Measurements from ENCODE around the gene BRICD5. TPM values are rescaled to one million over a fixed set of nuclear protein-coding genes. Genes with fewer than 3 reads are reported as not detected.
A peak's percentile ranks its signal among the peaks of the same experiment; 100 is the strongest.

Gene BRICD5
- total and polyA plus RNA-seq, 2 of the 13 experiments (the other 11 are each of a cell fraction or from before 2014, with no cell fraction given), result 1.6 to 5.8 TPM

DNA sequence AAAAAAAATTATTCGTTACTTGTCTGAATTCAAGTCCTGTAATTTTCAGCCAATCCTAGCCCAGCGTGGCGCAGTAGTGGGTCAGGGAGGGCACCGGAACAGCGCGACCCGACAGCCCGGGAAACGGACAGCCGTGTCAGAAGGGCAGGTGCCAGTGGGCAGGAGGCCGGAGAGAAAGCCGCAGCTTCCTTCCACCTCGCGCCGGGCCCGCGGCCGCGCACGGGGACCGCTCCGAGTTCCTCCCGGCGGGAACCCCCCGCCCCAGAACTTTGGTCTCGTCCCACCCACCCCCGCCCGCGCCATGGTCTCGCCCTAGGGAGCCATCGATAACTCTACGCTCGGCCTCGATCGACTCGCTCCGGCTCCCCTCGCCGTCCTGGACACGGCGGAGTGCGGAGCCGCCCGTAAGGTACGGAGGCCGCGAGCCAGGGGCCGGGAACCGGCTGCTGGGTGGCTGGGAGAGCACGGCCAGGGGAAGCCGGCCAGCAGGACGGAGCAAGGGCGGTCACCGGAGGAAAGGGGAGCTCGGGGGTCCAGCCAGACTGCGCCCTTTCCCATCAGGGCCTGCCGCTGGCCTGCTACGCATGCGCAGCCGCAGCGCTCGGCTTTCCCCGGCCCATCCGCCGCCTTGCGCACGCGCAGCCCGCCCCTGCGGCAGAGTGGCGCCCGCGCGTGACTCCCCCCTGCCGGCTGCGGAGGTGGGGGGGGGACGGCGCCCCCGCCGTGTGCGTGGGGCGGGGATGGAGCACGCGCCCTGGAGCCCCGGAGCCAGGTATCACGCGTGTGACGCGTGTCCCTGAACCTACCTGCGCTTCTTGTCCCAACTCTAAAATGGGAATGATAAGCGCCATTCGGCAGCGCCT, 5.3 kb downstream of the BRICD5 start, which contains the start of gene MLST8 (continued):
- TF ChIP-seq IRF1 (CRISPR knock-in tag; IDR thresholded peaks at IDR 0.05; ENCODE audit: low read depth), result no peak
- peak; percentile 57 for TF ChIP-seq MYC (CRISPR knock-in tag; IDR thresholded peaks at IDR 0.05; ENCODE audit: borderline replicate concordance)
- TF ChIP-seq ZNF589 (CRISPR knock-in tag; conservative IDR thresholded peaks at IDR 0.05), result 0 out of 2 replicates have a peak, but pooled peaks have one; percentile 55
- no peak for TF ChIP-seq BORCS8-MEF2B (CRISPR knock-in tag; IDR thresholded peaks at IDR 0.05)
- peak; percentile 27; the same call in 1 of the 2 replicates for TF ChIP-seq ZSCAN21 (CRISPR knock-in tag; IDR thresholded peaks at IDR 0.05; ENCODE audit: borderline replicate concordance)
- no peak for TF ChIP-seq GLI4 (CRISPR knock-in tag; IDR thresholded peaks at IDR 0.05; ENCODE audit: borderline replicate concordance)
- TF ChIP-seq, protein P1, sequence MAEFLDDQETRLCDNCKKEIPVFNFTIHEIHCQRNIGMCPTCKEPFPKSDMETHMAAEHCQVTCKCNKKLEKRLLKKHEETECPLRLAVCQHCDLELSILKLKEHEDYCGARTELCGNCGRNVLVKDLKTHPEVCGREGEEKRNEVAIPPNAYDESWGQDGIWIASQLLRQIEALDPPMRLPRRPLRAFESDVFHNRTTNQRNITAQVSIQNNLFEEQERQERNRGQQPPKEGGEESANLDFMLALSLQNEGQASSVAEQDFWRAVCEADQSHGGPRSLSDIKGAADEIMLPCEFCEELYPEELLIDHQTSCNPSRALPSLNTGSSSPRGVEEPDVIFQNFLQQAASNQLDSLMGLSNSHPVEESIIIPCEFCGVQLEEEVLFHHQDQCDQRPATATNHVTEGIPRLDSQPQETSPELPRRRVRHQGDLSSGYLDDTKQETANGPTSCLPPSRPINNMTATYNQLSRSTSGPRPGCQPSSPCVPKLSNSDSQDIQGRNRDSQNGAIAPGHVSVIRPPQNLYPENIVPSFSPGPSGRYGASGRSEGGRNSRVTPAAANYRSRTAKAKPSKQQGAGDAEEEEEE (CRISPR knock-in tag; IDR thresholded peaks at IDR 0.05; ENCODE audit: borderline replicate concordance), result no peak
- 0 out of 2 replicates have a peak, but pooled peaks have one; percentile 21 for TF ChIP-seq MAZ (IDR thresholded peaks at IDR 0.05; ENCODE audit: borderline replicate concordance, low read depth, low read length)
- peak; percentile 85 for TF ChIP-seq MAZ (CRISPR knock-in tag; IDR thresholded peaks at IDR 0.05; ENCODE audit: low read depth)
- peak; percentile 82; the same call in 1 of the 2 replicates for TF ChIP-seq KLF6 (CRISPR knock-in tag; IDR thresholded peaks at IDR 0.05)
- TF ChIP-seq, protein P2, sequence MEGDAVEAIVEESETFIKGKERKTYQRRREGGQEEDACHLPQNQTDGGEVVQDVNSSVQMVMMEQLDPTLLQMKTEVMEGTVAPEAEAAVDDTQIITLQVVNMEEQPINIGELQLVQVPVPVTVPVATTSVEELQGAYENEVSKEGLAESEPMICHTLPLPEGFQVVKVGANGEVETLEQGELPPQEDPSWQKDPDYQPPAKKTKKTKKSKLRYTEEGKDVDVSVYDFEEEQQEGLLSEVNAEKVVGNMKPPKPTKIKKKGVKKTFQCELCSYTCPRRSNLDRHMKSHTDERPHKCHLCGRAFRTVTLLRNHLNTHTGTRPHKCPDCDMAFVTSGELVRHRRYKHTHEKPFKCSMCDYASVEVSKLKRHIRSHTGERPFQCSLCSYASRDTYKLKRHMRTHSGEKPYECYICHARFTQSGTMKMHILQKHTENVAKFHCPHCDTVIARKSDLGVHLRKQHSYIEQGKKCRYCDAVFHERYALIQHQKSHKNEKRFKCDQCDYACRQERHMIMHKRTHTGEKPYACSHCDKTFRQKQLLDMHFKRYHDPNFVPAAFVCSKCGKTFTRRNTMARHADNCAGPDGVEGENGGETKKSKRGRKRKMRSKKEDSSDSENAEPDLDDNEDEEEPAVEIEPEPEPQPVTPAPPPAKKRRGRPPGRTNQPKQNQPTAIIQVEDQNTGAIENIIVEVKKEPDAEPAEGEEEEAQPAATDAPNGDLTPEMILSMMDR (CRISPR knock-in tag; IDR thresholded peaks at IDR 0.05), result peak; percentile 38; the same call in 1 of the 2 replicates
- TF ChIP-seq RFX3 (CRISPR knock-in tag; IDR thresholded peaks at IDR 0.05), result 0 out of 2 replicates have a peak, but pooled peaks have one; percentile 23
- TF ChIP-seq SNRNP70 (IDR thresholded peaks at IDR 0.05; ENCODE audit: low read depth, low read length), result no peak
- no peak for TF ChIP-seq ZNF878 (CRISPR knock-in tag; IDR thresholded peaks at IDR 0.05)
- TF ChIP-seq ADNP (CRISPR knock-in tag; IDR thresholded peaks at IDR 0.05), result no peak
- TF ChIP-seq BATF2 (CRISPR knock-in tag; IDR thresholded peaks at IDR 0.05), result peak; percentile 72; the same call in 1 of the 2 replicates
- TF ChIP-seq ZNF615 (CRISPR knock-in tag; IDR thresholded peaks at IDR 0.05; ENCODE audit: borderline replicate concordance), result peak; percentile 74; the same call in 1 of the 2 replicates
- TF ChIP-seq, protein P3, sequence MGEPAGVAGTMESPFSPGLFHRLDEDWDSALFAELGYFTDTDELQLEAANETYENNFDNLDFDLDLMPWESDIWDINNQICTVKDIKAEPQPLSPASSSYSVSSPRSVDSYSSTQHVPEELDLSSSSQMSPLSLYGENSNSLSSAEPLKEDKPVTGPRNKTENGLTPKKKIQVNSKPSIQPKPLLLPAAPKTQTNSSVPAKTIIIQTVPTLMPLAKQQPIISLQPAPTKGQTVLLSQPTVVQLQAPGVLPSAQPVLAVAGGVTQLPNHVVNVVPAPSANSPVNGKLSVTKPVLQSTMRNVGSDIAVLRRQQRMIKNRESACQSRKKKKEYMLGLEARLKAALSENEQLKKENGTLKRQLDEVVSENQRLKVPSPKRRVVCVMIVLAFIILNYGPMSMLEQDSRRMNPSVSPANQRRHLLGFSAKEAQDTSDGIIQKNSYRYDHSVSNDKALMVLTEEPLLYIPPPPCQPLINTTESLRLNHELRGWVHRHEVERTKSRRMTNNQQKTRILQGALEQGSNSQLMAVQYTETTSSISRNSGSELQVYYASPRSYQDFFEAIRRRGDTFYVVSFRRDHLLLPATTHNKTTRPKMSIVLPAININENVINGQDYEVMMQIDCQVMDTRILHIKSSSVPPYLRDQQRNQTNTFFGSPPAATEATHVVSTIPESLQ (CRISPR knock-in tag; conservative IDR thresholded peaks at IDR 0.05), result no peak
- TF ChIP-seq FOXK2 (IDR thresholded peaks at IDR 0.05), result peak; percentile 86
- peak; percentile 71; the same call in 1 of the 2 replicates for TF ChIP-seq MAX (IDR thresholded peaks at IDR 0.05)
- no peak for TF ChIP-seq CHD2 (IDR thresholded peaks at IDR 0.05; ENCODE audit: low read depth, low read length)
- TF ChIP-seq HDAC1 (CRISPR knock-in tag; IDR thresholded peaks at IDR 0.05), result peak; percentile 27
